K562 (cell line): Measurements from ENCODE around the gene GPC3. TPM values are rescaled to one million over a fixed set of nuclear protein-coding genes. Genes with fewer than 3 reads are reported as not detected.

Experiments used
- POLR3A ChIP-seq: IDR thresholded peaks from 2 replicates; pipeline ENCODE4 v1.6.1; 2011; ENCODE audit warnings: borderline replicate concordance, mild to moderate bottlenecking, moderate library complexity; ENCODE audit not compliant: insufficient read length, insufficient read depth; ENCODE audit errors: extremely low read depth
- ZBTB7A ChIP-seq: IDR thresholded peaks from 2 replicates; pipeline ENCODE4 v1.6.1; 2011; ENCODE audit warnings: low read depth, mild to moderate bottlenecking, low read length, moderate library complexity, borderline replicate concordance; ENCODE audit not compliant: control insufficient read depth
- polyA plus RNA-seq, 8 experiments: library from polyadenylated mRNA; depleted of rRNA in 4 of 8; stranded (reverse) in 5 of 8; unstranded in 3 of 8; fragments of >200 nt; fragmentation: Nextera tagmentation in 2 of 8; fragmentation: Illumina TruSeq in 1 of 8; extraction: Ambion mirVana in 2 of 8; extraction: Trizol in 1 of 8; gene quantifications; 2 replicates each; pipeline versions ENCODE4 v1.2.1 to v1.2.3, GENCODE V29; 2011 to 2014; ENCODE audit warnings: inconsistent platforms in 1 of 8, missing spikeins in 1 of 8
- total RNA-seq, 7 experiments: library from RNA; depleted of rRNA in 6 of 7; stranded (reverse); fragments of >200 nt in 6 of 7; fragmentation: Illumina TruSeq in 2 of 7; extraction: Trizol in 2 of 7; gene quantifications; 2 replicates each; pipeline versions ENCODE4 v1.2.1 to v1.2.3, GENCODE V29; 2011 to 2021; ENCODE audit warnings: low replicate concordance in 1 of 7
- TF ChIP-seq, protein P1 (sequence below): sonication (generic); formaldehyde crosslinking; IDR thresholded peaks from 2 replicates; pipeline ENCODE4 v1.8.1; 2023; ENCODE audit warnings: mild to moderate bottlenecking, missing genetic modification reagents, moderate library complexity
- TF ChIP-seq, protein P2 (sequence below): IDR thresholded peaks from 2 replicates; pipeline ENCODE4 v1.6.1; 2014; ENCODE audit warnings: antibody characterized with exemption
- TF ChIP-seq, protein P3 (sequence below), 2 experiments: fragments of 450-650 bp in 1 of 2; IDR thresholded peaks; 2 replicates each; pipeline ENCODE4 v1.6.1; 2011 to 2017; ENCODE audit warnings: low read depth in 2 of 2, antibody characterized with exemption in 1 of 2, borderline replicate concordance in 1 of 2, low read length in 1 of 2, mild to moderate bottlenecking in 1 of 2, mixed read lengths in 1 of 2; ENCODE audit not compliant: control insufficient read depth in 1 of 2

Gene GPC3
- total and polyA plus RNA-seq, 9 of the 15 experiments (the other 6 are each of a cell fraction or from before 2014, with no cell fraction given): 0.42 TPM; not detected in 8

DNA sequence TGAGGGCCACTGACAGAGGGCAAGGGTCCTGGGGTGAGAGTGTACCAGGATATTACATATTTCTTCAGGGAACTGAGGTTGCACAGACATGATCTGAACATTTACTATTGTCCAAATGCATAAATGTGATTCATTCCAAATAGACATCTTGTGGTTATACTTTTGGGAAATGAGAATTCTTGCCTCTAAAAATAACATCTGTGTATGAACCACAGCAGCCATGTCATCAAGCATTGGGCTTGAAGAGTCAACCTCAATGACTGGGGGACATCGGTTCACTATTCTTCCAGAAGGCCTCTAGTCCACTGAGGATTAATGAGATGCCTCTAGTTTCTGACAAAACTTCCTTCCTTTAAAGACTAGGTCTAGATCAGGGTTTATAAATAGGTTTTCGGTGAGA, 377.0 kb downstream of the GPC3 start (continued):
- TF ChIP-seq, protein P1, sequence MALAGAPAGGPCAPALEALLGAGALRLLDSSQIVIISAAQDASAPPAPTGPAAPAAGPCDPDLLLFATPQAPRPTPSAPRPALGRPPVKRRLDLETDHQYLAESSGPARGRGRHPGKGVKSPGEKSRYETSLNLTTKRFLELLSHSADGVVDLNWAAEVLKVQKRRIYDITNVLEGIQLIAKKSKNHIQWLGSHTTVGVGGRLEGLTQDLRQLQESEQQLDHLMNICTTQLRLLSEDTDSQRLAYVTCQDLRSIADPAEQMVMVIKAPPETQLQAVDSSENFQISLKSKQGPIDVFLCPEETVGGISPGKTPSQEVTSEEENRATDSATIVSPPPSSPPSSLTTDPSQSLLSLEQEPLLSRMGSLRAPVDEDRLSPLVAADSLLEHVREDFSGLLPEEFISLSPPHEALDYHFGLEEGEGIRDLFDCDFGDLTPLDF (CRISPR knock-in tag): no peak
- no peak for TF ChIP-seq ZBTB7A
- TF ChIP-seq, protein P2, sequence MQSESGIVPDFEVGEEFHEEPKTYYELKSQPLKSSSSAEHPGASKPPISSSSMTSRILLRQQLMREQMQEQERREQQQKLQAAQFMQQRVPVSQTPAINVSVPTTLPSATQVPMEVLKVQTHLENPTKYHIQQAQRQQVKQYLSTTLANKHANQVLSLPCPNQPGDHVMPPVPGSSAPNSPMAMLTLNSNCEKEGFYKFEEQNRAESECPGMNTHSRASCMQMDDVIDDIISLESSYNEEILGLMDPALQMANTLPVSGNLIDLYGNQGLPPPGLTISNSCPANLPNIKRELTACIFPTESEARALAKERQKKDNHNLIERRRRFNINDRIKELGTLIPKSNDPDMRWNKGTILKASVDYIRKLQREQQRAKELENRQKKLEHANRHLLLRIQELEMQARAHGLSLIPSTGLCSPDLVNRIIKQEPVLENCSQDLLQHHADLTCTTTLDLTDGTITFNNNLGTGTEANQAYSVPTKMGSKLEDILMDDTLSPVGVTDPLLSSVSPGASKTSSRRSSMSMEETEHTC: no peak
- TF ChIP-seq POLR3A: no peak
- TF ChIP-seq, protein P3, sequence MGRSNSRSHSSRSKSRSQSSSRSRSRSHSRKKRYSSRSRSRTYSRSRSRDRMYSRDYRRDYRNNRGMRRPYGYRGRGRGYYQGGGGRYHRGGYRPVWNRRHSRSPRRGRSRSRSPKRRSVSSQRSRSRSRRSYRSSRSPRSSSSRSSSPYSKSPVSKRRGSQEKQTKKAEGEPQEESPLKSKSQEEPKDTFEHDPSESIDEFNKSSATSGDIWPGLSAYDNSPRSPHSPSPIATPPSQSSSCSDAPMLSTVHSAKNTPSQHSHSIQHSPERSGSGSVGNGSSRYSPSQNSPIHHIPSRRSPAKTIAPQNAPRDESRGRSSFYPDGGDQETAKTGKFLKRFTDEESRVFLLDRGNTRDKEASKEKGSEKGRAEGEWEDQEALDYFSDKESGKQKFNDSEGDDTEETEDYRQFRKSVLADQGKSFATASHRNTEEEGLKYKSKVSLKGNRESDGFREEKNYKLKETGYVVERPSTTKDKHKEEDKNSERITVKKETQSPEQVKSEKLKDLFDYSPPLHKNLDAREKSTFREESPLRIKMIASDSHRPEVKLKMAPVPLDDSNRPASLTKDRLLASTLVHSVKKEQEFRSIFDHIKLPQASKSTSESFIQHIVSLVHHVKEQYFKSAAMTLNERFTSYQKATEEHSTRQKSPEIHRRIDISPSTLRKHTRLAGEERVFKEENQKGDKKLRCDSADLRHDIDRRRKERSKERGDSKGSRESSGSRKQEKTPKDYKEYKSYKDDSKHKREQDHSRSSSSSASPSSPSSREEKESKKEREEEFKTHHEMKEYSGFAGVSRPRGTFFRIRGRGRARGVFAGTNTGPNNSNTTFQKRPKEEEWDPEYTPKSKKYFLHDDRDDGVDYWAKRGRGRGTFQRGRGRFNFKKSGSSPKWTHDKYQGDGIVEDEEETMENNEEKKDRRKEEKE (IDR thresholded peaks at IDR 0.05; ENCODE audit: borderline replicate concordance in 1 of 2, control insufficient read depth in 1 of 2, low read depth in 2 of 2, low read length in 1 of 2): no peak
